ENCODE data around the gene CACNA1C. TPM values are rescaled to one million over a fixed set of nuclear protein-coding genes. Genes with fewer than 3 reads are reported as not detected.

CACNA1C gene
- polyA plus RNA-seq, 1 of the 3 experiments (the other 2 are of a cell fraction) = 1.5 TPM

DNA sequence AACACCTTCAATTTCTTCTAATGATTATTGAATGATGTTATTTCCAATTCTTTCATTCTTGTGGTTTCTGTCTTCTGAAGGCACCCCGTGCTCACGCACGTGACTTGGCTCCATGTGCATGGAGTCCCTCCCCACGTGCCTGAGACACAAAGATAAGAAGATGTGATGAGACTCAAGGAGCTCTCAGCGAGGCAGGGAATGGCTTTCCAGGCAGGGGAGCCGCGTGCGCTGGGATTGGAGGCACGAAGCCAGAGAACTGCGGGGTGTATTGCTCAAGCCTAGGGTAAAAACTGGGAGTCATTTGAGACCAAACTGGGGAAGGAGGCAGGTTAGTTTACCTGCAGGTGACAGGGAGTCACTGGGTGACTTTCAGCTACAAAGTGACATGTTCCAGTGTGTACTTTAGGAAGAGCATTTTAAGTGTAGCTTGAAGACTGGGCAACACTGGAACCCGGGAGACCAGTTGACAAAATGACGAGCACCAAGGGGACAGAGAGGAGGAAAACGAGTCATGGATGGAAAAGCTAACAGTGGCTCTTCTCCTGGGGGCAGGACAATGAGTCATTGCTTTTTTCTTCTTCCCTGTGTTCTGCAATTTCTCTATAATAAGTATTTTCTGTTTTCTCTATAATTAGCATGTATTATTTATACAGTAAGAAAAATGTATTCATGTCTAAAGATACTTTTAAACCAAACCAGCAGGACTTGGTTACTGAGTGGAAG is 430.3 kb downstream of the CACNA1C start:
- no peak overlapping the region for H3K27ac ChIP-seq (ENCODE audit: low read depth in 2 of 2, low read length in 1 of 2)
- no peak overlapping the region for H3K4me2 ChIP-seq
- ChIA-PET POLR2A (no interaction called here), CTCF (no interaction called here)
- no peaks in the 10 kb centered on the region for H3K27me3 ChIP-seq (ENCODE audit: insufficient read depth)
- H3K79me2 ChIP-seq (ENCODE audit: insufficient read depth) = no peaks in the 10 kb centered on the region
- no peak for TF ChIP-seq SMC3 (IDR thresholded peaks at IDR 0.05; ENCODE audit: low read depth, low read length)
- H2AFZ ChIP-seq (ENCODE audit: low read depth) = no peak overlapping the region
- H4K20me1 ChIP-seq (ENCODE audit: insufficient read depth) = no peaks in the 10 kb centered on the region
- no peaks in the 10 kb centered on the region for H3K9me3 ChIP-seq
- no peaks in the 10 kb centered on the region for H3F3A ChIP-seq (replicated peaks; ENCODE audit: insufficient read depth)
- no peak overlapping the region for H3K4me3 ChIP-seq (ENCODE audit: low read depth in 2 of 2, low read length in 1 of 2)
- no peaks in the 10 kb centered on the region; a peak in 1 of 4 replicates for H3K4me1 ChIP-seq (ENCODE audit: control insufficient read depth in 1 of 2, insufficient read depth in 2 of 2, low read depth in 1 of 2, low read length in 1 of 2)
- H3K36me3 ChIP-seq (replicated peaks in 1 of 2; ENCODE audit: control insufficient read depth in 1 of 2, insufficient read depth in 2 of 2, low read length in 1 of 2) = no peaks in the 10 kb centered on the region
- H3K9ac ChIP-seq = no peak overlapping the region
- no peak for DNase-seq
- H3K9me2 ChIP-seq = no peaks in the 10 kb centered on the region
- 55% methylated on average over 13 of the region's 13 CpGs for WGBS (ENCODE audit: low lambda C conversion rate)

DNA sequence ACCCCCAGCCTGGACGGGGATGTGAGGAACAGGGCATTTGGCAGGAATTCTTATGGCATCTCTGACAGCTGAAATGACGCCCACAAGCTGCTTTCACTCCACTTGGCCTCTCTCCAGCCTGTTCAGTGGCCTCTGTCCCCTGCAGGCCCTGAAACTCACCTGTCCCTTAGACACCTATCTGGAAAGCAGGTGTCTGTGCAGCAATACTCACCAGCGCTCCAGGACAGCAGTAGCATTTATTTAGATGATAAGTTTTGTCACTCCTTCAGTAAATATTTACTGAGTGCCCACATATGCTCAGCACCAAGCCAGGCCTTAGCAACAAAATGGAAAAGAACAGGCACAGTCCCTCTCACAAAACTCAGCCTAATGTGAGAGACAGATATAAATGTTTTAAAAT is 430.9 kb downstream of the CACNA1C start:
- Histone ChIP-seq H2AFZ (ENCODE audit: low read depth) (no peak overlapping the region), H3K9ac (no peak overlapping the region), H3K36me3 (replicated peaks in 1 of 2; ENCODE audit: control insufficient read depth in 1 of 2, insufficient read depth in 2 of 2, low read length in 1 of 2) (no peaks in the 10 kb centered on the region), H3K9me3 (no peaks in the 10 kb centered on the region), H3K27ac (ENCODE audit: low read depth in 2 of 2, low read length in 1 of 2) (no peak overlapping the region), H3K79me2 (ENCODE audit: insufficient read depth) (no peaks in the 10 kb centered on the region), H3K4me3 (ENCODE audit: low read depth in 2 of 2, low read length in 1 of 2) (no peak overlapping the region), H3K4me2 (no peak overlapping the region), H3K27me3 (ENCODE audit: insufficient read depth) (no peaks in the 10 kb centered on the region), H4K20me1 (ENCODE audit: insufficient read depth) (no peaks in the 10 kb centered on the region), H3F3A (replicated peaks; ENCODE audit: insufficient read depth) (no peaks in the 10 kb centered on the region), H3K9me2 (no peaks in the 10 kb centered on the region), H3K4me1 (ENCODE audit: control insufficient read depth in 1 of 2, insufficient read depth in 2 of 2, low read depth in 1 of 2, low read length in 1 of 2) (no peaks in the 10 kb centered on the region; a peak in 1 of 4 replicates)
- DNase-seq = no peak
- ChIA-PET CTCF (no interaction called here), POLR2A (no interaction called here)
- 59% methylated on average over 3 of the region's 3 CpGs for WGBS (ENCODE audit: low lambda C conversion rate)
- TF ChIP-seq POLR2AphosphoS5 (IDR thresholded peaks at IDR 0.05; ENCODE audit: low read depth, low read length) (no peak), FOXM1 (IDR thresholded peaks at IDR 0.05; ENCODE audit: low read depth) (no peak), RFX5 (IDR thresholded peaks at IDR 0.05; ENCODE audit: low read length) (no peak), NFIC (IDR thresholded peaks at IDR 0.05; ENCODE audit: borderline replicate concordance) (no peak), EZH2phosphoT487 (IDR thresholded peaks at IDR 0.05; ENCODE audit: borderline replicate concordance, low read depth) (no peak), GATA2 (CRISPR knock-in tag; IDR thresholded peaks at IDR 0.05) (no peak), JUND (IDR thresholded peaks at IDR 0.05) (no peak), SMC3 (IDR thresholded peaks at IDR 0.05; ENCODE audit: low read depth, low read length) (no peak), SIN3A (IDR thresholded peaks at IDR 0.05; ENCODE audit: borderline replicate concordance, low read depth, low read length) (no peak), RCOR1 (IDR thresholded peaks at IDR 0.05; ENCODE audit: low read length) (no peak)
- TF ChIP-seq, protein P1, sequence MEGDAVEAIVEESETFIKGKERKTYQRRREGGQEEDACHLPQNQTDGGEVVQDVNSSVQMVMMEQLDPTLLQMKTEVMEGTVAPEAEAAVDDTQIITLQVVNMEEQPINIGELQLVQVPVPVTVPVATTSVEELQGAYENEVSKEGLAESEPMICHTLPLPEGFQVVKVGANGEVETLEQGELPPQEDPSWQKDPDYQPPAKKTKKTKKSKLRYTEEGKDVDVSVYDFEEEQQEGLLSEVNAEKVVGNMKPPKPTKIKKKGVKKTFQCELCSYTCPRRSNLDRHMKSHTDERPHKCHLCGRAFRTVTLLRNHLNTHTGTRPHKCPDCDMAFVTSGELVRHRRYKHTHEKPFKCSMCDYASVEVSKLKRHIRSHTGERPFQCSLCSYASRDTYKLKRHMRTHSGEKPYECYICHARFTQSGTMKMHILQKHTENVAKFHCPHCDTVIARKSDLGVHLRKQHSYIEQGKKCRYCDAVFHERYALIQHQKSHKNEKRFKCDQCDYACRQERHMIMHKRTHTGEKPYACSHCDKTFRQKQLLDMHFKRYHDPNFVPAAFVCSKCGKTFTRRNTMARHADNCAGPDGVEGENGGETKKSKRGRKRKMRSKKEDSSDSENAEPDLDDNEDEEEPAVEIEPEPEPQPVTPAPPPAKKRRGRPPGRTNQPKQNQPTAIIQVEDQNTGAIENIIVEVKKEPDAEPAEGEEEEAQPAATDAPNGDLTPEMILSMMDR (IDR thresholded peaks at IDR 0.05) = no peak
- TF ChIP-seq, protein P2, sequence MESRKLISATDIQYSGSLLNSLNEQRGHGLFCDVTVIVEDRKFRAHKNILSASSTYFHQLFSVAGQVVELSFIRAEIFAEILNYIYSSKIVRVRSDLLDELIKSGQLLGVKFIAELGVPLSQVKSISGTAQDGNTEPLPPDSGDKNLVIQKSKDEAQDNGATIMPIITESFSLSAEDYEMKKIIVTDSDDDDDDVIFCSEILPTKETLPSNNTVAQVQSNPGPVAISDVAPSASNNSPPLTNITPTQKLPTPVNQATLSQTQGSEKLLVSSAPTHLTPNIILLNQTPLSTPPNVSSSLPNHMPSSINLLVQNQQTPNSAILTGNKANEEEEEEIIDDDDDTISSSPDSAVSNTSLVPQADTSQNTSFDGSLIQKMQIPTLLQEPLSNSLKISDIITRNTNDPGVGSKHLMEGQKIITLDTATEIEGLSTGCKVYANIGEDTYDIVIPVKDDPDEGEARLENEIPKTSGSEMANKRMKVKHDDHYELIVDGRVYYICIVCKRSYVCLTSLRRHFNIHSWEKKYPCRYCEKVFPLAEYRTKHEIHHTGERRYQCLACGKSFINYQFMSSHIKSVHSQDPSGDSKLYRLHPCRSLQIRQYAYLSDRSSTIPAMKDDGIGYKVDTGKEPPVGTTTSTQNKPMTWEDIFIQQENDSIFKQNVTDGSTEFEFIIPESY (IDR thresholded peaks at IDR 0.05; ENCODE audit: borderline replicate concordance, low read depth) = no peak
